HCT116 (cell line): ENCODE results near the gene CCDC117.
"Not testable (repeated sequence)": the region's sequence is repeated elsewhere in the genome, so short reads cannot be mapped to it uniquely, and the experiment has no call there.

Experiments used
- CTCF ChIP-seq, 3 experiments: fragments of 200-600 bp in 1 of 3; sonication (generic) in 1 of 3; IDR thresholded peaks in 2 of 3; conservative IDR thresholded peaks in 1 of 3; 2 replicates each; pipeline ENCODE4 v1.5.1; 2012 to 2017; ENCODE audit warnings: low read depth in 2 of 3, low read length in 2 of 3, antibody characterized with exemption in 1 of 3, borderline replicate concordance in 1 of 3, control low read depth in 1 of 3, mild to moderate bottlenecking in 1 of 3, mixed read lengths in 1 of 3, mixed run types in 1 of 3, moderate library complexity in 1 of 3; ENCODE audit not compliant: insufficient read depth in 1 of 3
- EZH2 ChIP-seq: fragments of 200-600 bp; sonication (generic); IDR thresholded peaks from 2 replicates; pipeline ENCODE4 v1.6.1; 2017; ENCODE audit warnings: antibody characterized with exemption, mixed run types
- JUND ChIP-seq: IDR thresholded peaks from 2 replicates; pipeline ENCODE4 v1.6.1; 2012
- MAX ChIP-seq: IDR thresholded peaks from 2 replicates; pipeline ENCODE4 v1.6.1; 2012
- POLR2A ChIP-seq: IDR thresholded peaks from 2 replicates; pipeline ENCODE4 v1.7.0; 2011; ENCODE audit warnings: borderline replicate concordance; ENCODE audit not compliant: insufficient read depth, insufficient read length; ENCODE audit errors: extremely low read depth
- POLR2AphosphoS5 ChIP-seq: IDR thresholded peaks from 2 replicates; pipeline ENCODE4 v1.6.1; 2011; ENCODE audit warnings: mild to moderate bottlenecking, low read depth, low read length, moderate library complexity
- TCF7L2 ChIP-seq: IDR thresholded peaks from 2 replicates; pipeline ENCODE4 v1.7.0; 2011; ENCODE audit warnings: borderline replicate concordance, inconsistent platforms; ENCODE audit not compliant: insufficient read depth, insufficient read length; ENCODE audit errors: extremely low read depth
- ZBTB33 ChIP-seq: IDR thresholded peaks from 2 replicates; pipeline ENCODE4 v1.6.1; 2011; ENCODE audit warnings: mild to moderate bottlenecking, low read length, moderate library complexity; ENCODE audit not compliant: insufficient replicate concordance; ENCODE audit errors: extremely low read depth

GRCh38 chr22:28762000-28762399 is 10.5 kb upstream of the CCDC117 start:
- not testable (repeated sequence) for TF ChIP-seq CTCF (IDR thresholded peaks at IDR 0.05 in 2 of 3, conservative IDR thresholded peaks at IDR 0.05 in 1 of 3; ENCODE audit: borderline replicate concordance in 1 of 3, insufficient read depth in 1 of 3, low read depth in 2 of 3, low read length in 2 of 3); EZH2; POLR2AphosphoS5; POLR2A; JUND; ZBTB33; MAX; TCF7L2
